HepG2 (cell line): ENCODE measurements around the gene CLEC14A. TPM values are rescaled to one million over a fixed set of nuclear protein-coding genes. Genes with fewer than 3 reads are reported as not detected.

Experiments
- FOXK1 ChIP-seq: sonication (generic); formaldehyde crosslinking; IDR thresholded peaks from 2 replicates; pipeline ENCODE4 v1.4.0; 2020; ENCODE audit warnings: low read depth, missing genetic modification reagents, borderline replicate concordance
- JARID2 ChIP-seq: sonication (generic); formaldehyde crosslinking; IDR thresholded peaks from 2 replicates; pipeline ENCODE4 v1.8.1; 2023; ENCODE audit warnings: missing genetic modification reagents, inconsistent platforms; ENCODE audit not compliant: insufficient replicate concordance
- MEF2D ChIP-seq: sonication (generic); formaldehyde crosslinking; IDR thresholded peaks from 2 replicates; pipeline ENCODE4 v1.5.1; 2020; ENCODE audit warnings: mild to moderate bottlenecking, missing genetic modification reagents
- ONECUT2 ChIP-seq: sonication (generic); formaldehyde crosslinking; IDR thresholded peaks from 2 replicates; pipeline ENCODE4 v1.4.0; 2020; ENCODE audit warnings: missing genetic modification reagents
- SMARCE1 ChIP-seq: fragments of 450-650 bp; IDR thresholded peaks from 2 replicates; pipeline ENCODE4 v1.6.1; 2017; ENCODE audit warnings: borderline replicate concordance
- U2AF2 ChIP-seq: fragments of 200-400 bp; formaldehyde crosslinking; IDR thresholded peaks from 2 replicates; pipeline ENCODE4 v1.6.1; 2017; ENCODE audit warnings: low read depth, mild to moderate bottlenecking, low read length
- ZBTB7A ChIP-seq: sonication (generic); formaldehyde crosslinking; IDR thresholded peaks from 2 replicates; pipeline ENCODE4 v1.8.0; 2022; ENCODE audit warnings: mild to moderate bottlenecking, missing genetic modification reagents
- ZNF33A ChIP-seq: sonication (generic); formaldehyde crosslinking; IDR thresholded peaks from 2 replicates; pipeline ENCODE4 v1.5.1; 2020; ENCODE audit warnings: missing genetic modification reagents, mild to moderate bottlenecking, moderate library complexity, borderline replicate concordance
- ZNF441 ChIP-seq: sonication (generic); formaldehyde crosslinking; IDR thresholded peaks from 2 replicates; pipeline ENCODE4 v1.7.0; 2021; ENCODE audit warnings: missing genetic modification reagents, borderline replicate concordance
- polyA plus RNA-seq, 8 experiments: library from polyadenylated mRNA; depleted of rRNA in 3 of 8; stranded (reverse) in 7 of 8; unstranded in 1 of 8; fragments of >200 nt; fragmentation: Illumina TruSeq in 4 of 8; extraction: Trizol in 4 of 8; gene quantifications; 2 replicates each; pipeline versions ENCODE4 v1.2.1 to v1.2.3, GENCODE V29; 2011 to 2016; ENCODE audit warnings: low read depth in 4 of 8, missing spikeins in 1 of 8, mixed read lengths in 1 of 8; ENCODE audit not compliant: insufficient read depth in 1 of 8
- total RNA-seq, 5 experiments: library from RNA; depleted of rRNA; stranded (reverse); fragments of >200 nt; fragmentation: Illumina TruSeq; extraction: Trizol; gene quantifications; 2 replicates each; pipeline ENCODE4 v1.2.3, GENCODE V29; 2016; ENCODE audit warnings: low read depth in 1 of 5
- TF ChIP-seq, protein P1 (sequence below): sonication (generic); formaldehyde crosslinking; IDR thresholded peaks from 2 replicates; pipeline ENCODE4 v1.8.0; 2022; ENCODE audit warnings: mild to moderate bottlenecking, missing genetic modification reagents
- TF ChIP-seq, protein P2 (sequence below): sonication (generic); formaldehyde crosslinking; IDR thresholded peaks from 2 replicates; pipeline ENCODE4 v1.4.0; 2020; ENCODE audit warnings: missing genetic modification reagents, borderline replicate concordance
- TF ChIP-seq, protein P3 (sequence below): sonication (generic); formaldehyde crosslinking; IDR thresholded peaks from 2 replicates; pipeline ENCODE4 v1.4.0; 2020; ENCODE audit warnings: mild to moderate bottlenecking, low read depth, missing genetic modification reagents
- TF ChIP-seq, protein P4 (sequence below): sonication (generic); formaldehyde crosslinking; IDR thresholded peaks from 2 replicates; pipeline ENCODE4 v1.5.1; 2020; ENCODE audit warnings: missing genetic modification reagents, mild to moderate bottlenecking, borderline replicate concordance
- TF ChIP-seq, protein P5 (sequence below): sonication (generic); formaldehyde crosslinking; IDR thresholded peaks from 2 replicates; pipeline ENCODE4 v1.4.0; 2020; ENCODE audit warnings: mild to moderate bottlenecking, missing genetic modification reagents
- TF ChIP-seq, protein P6 (sequence below): sonication (generic); formaldehyde crosslinking; conservative IDR thresholded peaks from 2 replicates; pipeline ENCODE4 v1.8.1; 2023; ENCODE audit warnings: missing genetic modification reagents

The CLEC14A gene
- total and polyA plus RNA-seq, 2 of the 13 experiments (the other 11 are each of a cell fraction or from before 2014, with no cell fraction given): not detected

- TF ChIP-seq, protein P1, sequence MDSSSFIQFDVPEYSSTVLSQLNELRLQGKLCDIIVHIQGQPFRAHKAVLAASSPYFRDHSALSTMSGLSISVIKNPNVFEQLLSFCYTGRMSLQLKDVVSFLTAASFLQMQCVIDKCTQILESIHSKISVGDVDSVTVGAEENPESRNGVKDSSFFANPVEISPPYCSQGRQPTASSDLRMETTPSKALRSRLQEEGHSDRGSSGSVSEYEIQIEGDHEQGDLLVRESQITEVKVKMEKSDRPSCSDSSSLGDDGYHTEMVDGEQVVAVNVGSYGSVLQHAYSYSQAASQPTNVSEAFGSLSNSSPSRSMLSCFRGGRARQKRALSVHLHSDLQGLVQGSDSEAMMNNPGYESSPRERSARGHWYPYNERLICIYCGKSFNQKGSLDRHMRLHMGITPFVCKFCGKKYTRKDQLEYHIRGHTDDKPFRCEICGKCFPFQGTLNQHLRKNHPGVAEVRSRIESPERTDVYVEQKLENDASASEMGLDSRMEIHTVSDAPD (CRISPR knock-in tag): no peak
- TF ChIP-seq U2AF2: no peak
- TF ChIP-seq SMARCE1: no peak
- TF ChIP-seq FOXK1 (CRISPR knock-in tag): no peak
- no peak for TF ChIP-seq ZBTB7A
- TF ChIP-seq ZNF441 (CRISPR knock-in tag): peak; percentile 49; the same call in 1 of the 2 replicates
- TF ChIP-seq, protein P2, sequence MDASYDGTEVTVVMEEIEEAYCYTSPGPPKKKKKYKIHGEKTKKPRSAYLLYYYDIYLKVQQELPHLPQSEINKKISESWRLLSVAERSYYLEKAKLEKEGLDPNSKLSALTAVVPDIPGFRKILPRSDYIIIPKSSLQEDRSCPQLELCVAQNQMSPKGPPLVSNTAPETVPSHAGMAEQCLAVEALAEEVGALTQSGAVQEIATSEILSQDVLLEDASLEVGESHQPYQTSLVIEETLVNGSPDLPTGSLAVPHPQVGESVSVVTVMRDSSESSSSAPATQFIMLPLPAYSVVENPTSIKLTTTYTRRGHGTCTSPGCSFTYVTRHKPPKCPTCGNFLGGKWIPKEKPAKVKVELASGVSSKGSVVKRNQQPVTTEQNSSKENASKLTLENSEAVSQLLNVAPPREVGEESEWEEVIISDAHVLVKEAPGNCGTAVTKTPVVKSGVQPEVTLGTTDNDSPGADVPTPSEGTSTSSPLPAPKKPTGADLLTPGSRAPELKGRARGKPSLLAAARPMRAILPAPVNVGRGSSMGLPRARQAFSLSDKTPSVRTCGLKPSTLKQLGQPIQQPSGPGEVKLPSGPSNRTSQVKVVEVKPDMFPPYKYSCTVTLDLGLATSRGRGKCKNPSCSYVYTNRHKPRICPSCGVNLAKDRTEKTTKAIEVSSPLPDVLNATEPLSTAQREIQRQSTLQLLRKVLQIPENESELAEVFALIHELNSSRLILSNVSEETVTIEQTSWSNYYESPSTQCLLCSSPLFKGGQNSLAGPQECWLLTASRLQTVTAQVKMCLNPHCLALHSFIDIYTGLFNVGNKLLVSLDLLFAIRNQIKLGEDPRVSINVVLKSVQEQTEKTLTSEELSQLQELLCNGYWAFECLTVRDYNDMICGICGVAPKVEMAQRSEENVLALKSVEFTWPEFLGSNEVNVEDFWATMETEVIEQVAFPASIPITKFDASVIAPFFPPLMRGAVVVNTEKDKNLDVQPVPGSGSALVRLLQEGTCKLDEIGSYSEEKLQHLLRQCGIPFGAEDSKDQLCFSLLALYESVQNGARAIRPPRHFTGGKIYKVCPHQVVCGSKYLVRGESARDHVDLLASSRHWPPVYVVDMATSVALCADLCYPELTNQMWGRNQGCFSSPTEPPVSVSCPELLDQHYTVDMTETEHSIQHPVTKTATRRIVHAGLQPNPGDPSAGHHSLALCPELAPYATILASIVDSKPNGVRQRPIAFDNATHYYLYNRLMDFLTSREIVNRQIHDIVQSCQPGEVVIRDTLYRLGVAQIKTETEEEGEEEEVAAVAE (CRISPR knock-in tag): no peak
- peak; percentile 44; the same call in 1 of the 2 replicates for TF ChIP-seq MEF2D (CRISPR knock-in tag)
- TF ChIP-seq, protein P3, sequence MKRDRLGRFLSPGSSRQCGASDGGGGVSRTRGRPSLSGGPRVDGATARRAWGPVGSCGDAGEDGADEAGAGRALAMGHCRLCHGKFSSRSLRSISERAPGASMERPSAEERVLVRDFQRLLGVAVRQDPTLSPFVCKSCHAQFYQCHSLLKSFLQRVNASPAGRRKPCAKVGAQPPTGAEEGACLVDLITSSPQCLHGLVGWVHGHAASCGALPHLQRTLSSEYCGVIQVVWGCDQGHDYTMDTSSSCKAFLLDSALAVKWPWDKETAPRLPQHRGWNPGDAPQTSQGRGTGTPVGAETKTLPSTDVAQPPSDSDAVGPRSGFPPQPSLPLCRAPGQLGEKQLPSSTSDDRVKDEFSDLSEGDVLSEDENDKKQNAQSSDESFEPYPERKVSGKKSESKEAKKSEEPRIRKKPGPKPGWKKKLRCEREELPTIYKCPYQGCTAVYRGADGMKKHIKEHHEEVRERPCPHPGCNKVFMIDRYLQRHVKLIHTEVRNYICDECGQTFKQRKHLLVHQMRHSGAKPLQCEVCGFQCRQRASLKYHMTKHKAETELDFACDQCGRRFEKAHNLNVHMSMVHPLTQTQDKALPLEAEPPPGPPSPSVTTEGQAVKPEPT (CRISPR knock-in tag): no peak
- TF ChIP-seq, protein P4, sequence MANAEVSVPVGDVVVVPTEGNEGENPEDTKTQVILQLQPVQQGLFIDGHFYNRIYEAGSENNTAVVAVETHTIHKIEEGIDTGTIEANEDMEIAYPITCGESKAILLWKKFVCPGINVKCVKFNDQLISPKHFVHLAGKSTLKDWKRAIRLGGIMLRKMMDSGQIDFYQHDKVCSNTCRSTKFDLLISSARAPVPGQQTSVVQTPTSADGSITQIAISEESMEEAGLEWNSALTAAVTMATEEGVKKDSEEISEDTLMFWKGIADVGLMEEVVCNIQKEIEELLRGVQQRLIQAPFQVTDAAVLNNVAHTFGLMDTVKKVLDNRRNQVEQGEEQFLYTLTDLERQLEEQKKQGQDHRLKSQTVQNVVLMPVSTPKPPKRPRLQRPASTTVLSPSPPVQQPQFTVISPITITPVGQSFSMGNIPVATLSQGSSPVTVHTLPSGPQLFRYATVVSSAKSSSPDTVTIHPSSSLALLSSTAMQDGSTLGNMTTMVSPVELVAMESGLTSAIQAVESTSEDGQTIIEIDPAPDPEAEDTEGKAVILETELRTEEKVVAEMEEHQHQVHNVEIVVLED: no peak
- no peak for TF ChIP-seq ONECUT2 (CRISPR knock-in tag)
- TF ChIP-seq, protein P5, sequence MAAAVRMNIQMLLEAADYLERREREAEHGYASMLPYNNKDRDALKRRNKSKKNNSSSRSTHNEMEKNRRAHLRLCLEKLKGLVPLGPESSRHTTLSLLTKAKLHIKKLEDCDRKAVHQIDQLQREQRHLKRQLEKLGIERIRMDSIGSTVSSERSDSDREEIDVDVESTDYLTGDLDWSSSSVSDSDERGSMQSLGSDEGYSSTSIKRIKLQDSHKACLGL (CRISPR knock-in tag): peak; percentile 68; the same call in 1 of the 2 replicates
- no peak for TF ChIP-seq JARID2 (CRISPR knock-in tag)
- TF ChIP-seq, protein P6, sequence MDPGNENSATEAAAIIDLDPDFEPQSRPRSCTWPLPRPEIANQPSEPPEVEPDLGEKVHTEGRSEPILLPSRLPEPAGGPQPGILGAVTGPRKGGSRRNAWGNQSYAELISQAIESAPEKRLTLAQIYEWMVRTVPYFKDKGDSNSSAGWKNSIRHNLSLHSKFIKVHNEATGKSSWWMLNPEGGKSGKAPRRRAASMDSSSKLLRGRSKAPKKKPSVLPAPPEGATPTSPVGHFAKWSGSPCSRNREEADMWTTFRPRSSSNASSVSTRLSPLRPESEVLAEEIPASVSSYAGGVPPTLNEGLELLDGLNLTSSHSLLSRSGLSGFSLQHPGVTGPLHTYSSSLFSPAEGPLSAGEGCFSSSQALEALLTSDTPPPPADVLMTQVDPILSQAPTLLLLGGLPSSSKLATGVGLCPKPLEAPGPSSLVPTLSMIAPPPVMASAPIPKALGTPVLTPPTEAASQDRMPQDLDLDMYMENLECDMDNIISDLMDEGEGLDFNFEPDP (CRISPR knock-in tag): no peak
- TF ChIP-seq ZNF33A: no peak
Measured at GRCh38 chr14:38207736-38208617, 47.9 kb downstream of the CLEC14A start, which contains the start of gene SSTR1 (continued).
